Bronchial epithelial cell (primary cell): ENCODE measurements around the gene SAG. TPM values are rescaled to one million over a fixed set of nuclear protein-coding genes. Genes with fewer than 3 reads are reported as not detected.

Source experiments
- DNase-seq: peaks from one replicate; pipeline ENCODE4 v3.0.0-alpha.2; 2010; ENCODE audit warnings: low read depth
- FAIRE-seq: peaks from 2 replicates; lab custom pipeline; 2011; peaks lifted over from hg19 to GRCh38; lab: Jason Lieb, UNC
- H3K27me3 ChIP-seq: 2 replicates; pipeline ENCODE4 v1.5.1; 2011; ENCODE audit warnings: low read length; ENCODE audit not compliant: control insufficient read depth, insufficient read depth
- H3K36me3 ChIP-seq: 2 replicates; pipeline ENCODE4 v1.5.1; 2011; ENCODE audit warnings: low read length; ENCODE audit not compliant: control insufficient read depth, insufficient read depth
- H3K4me3 ChIP-seq: 2 replicates; pipeline ENCODE4 v1.5.1; 2011; ENCODE audit warnings: mild to moderate bottlenecking, low read depth, low read length, control low read depth
- CTCF ChIP-seq: IDR thresholded peaks from 2 replicates; pipeline ENCODE4 v1.5.1; 2011; ENCODE audit warnings: mild to moderate bottlenecking, moderate library complexity, low read length, control low read depth, inconsistent platforms; ENCODE audit not compliant: insufficient read depth, severe bottlenecking
- total RNA-seq: library from RNA; depleted of rRNA; stranded (reverse); fragments of >200 nt; gene quantifications from 2 replicates; pipeline ENCODE4 v1.2.1, GENCODE V29; 2014

Gene SAG
- total RNA-seq, 1 donor from 2014 or later, result not detected

DNA sequence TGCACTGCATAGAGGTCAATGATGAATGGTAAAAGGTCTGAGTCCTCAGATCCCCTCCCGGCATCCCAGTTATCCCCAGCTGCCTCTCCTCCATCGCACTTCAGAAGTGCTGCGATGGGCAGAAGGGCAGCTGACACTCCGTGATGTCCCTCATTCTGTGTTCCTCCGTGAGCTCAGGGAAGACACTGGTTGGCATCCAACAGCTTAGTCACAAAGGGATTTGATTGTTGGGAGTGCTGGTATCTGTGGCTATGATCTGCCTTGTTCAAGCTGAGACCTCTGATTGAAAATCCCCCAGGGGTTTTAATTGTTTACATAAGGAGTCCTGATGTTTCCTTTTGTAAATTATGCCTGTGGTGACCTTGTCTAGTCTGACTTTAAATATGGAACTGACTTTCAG, 19.0 kb upstream of the SAG start:
- no peak for FAIRE-seq
- DNase-seq, result no peak
- TF ChIP-seq CTCF, result no peak

DNA sequence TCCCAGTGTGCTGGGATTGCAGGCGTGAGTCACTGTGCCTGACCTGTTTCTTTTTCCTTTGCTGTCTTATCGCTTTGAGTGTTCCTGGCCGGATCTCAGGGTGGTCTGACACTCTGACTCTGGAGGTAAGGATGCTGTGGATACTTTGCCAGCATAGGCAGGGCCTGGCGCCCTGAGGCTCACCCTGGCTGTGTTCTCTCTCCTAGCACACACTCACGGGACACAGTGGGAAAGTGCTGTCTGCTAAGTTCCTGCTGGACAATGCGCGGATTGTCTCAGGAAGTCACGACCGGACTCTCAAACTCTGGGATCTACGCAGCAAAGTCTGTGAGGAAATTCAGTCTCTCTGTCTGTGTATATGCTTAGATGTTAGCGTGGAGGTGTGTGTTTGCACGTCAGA, 18.0 kb upstream of the SAG start:
- no peak for DNase-seq
- Histone ChIP-seq H3K4me3 (no peak overlapping the region), H3K27me3 (no peaks in the 10 kb centered on the region), H3K36me3 (peaks cover 38% of the 10 kb centered on the region)
- no peak for TF ChIP-seq CTCF
- FAIRE-seq, result no peak

More for the DNA sequence above, 19.0 kb upstream of the SAG start:
- peaks cover 37% of the 10 kb centered on the region for H3K36me3 ChIP-seq
- no peak overlapping the region for H3K4me3 ChIP-seq
- H3K27me3 ChIP-seq, result no peaks in the 10 kb centered on the region

DNA sequence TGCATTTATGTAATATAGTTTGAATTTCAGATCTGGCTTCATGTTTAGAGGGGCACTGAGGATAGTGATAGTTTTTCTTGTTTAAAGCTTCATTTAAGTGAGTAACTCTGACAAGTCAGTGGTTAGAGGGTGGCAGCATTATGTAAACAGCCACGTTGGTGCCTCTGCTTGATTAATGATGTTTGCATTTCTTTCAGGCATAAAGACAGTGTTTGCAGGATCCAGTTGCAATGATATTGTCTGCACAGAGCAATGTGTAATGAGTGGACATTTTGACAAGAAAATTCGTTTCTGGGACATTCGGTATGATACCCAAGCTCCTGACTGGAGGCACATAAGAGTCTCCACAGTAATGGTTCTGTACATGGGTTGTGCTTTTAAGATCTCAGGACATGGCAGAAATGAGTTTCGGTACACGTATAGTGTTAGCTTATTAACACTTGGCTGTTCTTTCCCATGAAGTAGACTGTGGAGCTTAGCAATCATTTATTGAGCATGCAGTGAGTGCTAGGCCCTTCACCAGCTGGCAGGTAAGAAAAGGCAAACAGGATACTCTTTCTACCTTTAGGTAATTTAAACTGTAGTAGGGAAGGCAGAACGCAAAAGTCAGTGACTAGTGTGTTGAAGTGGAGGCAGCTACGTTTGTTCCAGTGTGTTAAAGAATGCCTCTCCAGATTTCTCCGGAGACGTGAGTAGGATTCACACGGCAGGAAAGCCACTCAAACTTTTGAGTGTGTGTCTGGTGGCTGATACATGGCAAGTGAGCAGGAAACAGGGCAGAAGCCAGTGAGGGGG, 17.4 kb upstream of the SAG start:
- Histone ChIP-seq H3K36me3 (peaks cover 36% of the 10 kb centered on the region), H3K4me3 (no peak overlapping the region), H3K27me3 (no peaks in the 10 kb centered on the region)
- DNase-seq, result no peak
- FAIRE-seq, result peak; percentile 13
- TF ChIP-seq CTCF, result no peak

- DNase-seq (no peak), FAIRE-seq (no peak)
- H3K4me3 ChIP-seq, result no peak overlapping the region
- H3K36me3 ChIP-seq, result peaks cover 14% of the 10 kb centered on the region
- no peak for TF ChIP-seq CTCF
- no peaks in the 10 kb centered on the region for H3K27me3 ChIP-seq
Measured at GRCh38 chr2:233295891-233296290, 11.7 kb upstream of the SAG start.

- TF ChIP-seq CTCF, result no peak
- Histone ChIP-seq H3K27me3 (no peaks in the 10 kb centered on the region), H3K36me3 (peaks cover 8% of the 10 kb centered on the region), H3K4me3 (no peak overlapping the region)
- FAIRE-seq (no peak), DNase-seq (no peak)
Measured at GRCh38 chr2:233297076-233297475, 10.5 kb upstream of the SAG start.

DNA sequence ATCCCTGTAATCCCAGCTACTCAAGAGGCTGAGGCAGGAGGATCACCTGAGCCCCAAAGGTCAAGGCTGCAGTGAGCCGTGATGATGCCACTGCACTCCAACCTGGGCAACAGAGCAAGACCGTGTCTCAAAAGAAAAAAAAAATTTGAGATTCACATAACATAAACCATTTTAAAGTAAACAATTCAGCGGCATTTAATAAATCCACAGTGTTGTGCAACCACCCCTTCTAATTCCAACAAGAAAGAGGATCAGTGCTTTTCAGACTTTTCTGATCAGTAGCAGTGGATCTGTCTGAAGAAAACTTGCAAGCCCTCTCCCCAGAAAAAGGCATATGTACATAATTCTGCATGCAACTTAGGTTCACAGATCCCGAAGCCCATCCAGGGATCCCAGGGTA, 7.2 kb upstream of the SAG start:
- no peak for TF ChIP-seq CTCF
- DNase-seq, result no peak
- no peaks in the 10 kb centered on the region for H3K36me3 ChIP-seq
- no peak for FAIRE-seq
- H3K27me3 ChIP-seq, result no peaks in the 10 kb centered on the region
- H3K4me3 ChIP-seq, result no peak overlapping the region
